Measurements from ENCODE around the gene EFCAB13.
"Not testable (repeated sequence)": the region's sequence is repeated elsewhere in the genome, so short reads cannot be mapped to it uniquely, and the experiment has no call there.

The EFCAB13 gene

DNA sequence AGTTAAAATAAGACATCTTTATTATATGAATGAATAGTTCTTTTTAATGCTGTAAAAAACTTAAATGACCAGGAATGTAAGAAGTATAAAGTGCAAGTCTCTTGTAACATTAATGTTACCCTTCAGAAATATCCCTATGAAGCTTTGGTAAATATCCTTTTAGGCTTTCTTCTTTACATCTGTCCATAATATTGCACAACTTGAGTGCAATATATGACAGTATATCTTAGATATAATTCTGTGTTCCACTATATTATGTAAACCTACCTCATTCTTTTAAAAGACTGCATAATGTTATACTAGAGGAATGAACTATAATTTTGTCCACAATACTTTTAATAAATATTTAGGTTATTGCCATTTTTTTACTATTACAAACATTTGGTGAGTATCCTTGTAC, 81.1 kb downstream of the EFCAB13 start:
- H3K9me3 ChIP-seq (ENCODE audit: control insufficient read depth, insufficient read depth, low read length), result no peaks in the 10 kb centered on the region
- H3K4me1 ChIP-seq (ENCODE audit: insufficient read depth, low read length), result peaks cover 5% of the 10 kb centered on the region; the same call in 1 of the 2 replicates
- H3K36me3 ChIP-seq (ENCODE audit: insufficient read depth, low read length), result no peaks in the 10 kb centered on the region
- H3K9ac ChIP-seq (ENCODE audit: low read depth, low read length), result no peak overlapping the region

- Histone ChIP-seq H3K4me1 (ENCODE audit: insufficient read depth, low read length) (no peaks in the 10 kb centered on the region), H3K36me3 (ENCODE audit: insufficient read depth, low read length) (no peaks in the 10 kb centered on the region), H3K9ac (ENCODE audit: low read depth, low read length) (no peak overlapping the region), H3K9me3 (ENCODE audit: control insufficient read depth, insufficient read depth, low read length) (no peaks in the 10 kb centered on the region)
Measured at GRCh38 chr17:47413872-47414271, 90.1 kb downstream of the EFCAB13 start.

GRCh38 chr17:47414612-47415011, 90.9 kb downstream of the EFCAB13 start:
- H3K4me1 ChIP-seq (ENCODE audit: insufficient read depth, low read length), result no peaks in the 10 kb centered on the region
- H3K36me3 ChIP-seq (ENCODE audit: insufficient read depth, low read length), result no peaks in the 10 kb centered on the region
- no peaks in the 10 kb centered on the region for H3K9me3 ChIP-seq (ENCODE audit: control insufficient read depth, insufficient read depth, low read length)

GRCh38 chr17:47423406-47424295, 99.9 kb downstream of the EFCAB13 start:
- H3K4me1 ChIP-seq (ENCODE audit: insufficient read depth, low read length), result no peaks in the 10 kb centered on the region

More at GRCh38 chr17:47414612-47415011, 90.9 kb downstream of the EFCAB13 start:
- no peak overlapping the region for H3K9ac ChIP-seq (ENCODE audit: low read depth, low read length)

DNA sequence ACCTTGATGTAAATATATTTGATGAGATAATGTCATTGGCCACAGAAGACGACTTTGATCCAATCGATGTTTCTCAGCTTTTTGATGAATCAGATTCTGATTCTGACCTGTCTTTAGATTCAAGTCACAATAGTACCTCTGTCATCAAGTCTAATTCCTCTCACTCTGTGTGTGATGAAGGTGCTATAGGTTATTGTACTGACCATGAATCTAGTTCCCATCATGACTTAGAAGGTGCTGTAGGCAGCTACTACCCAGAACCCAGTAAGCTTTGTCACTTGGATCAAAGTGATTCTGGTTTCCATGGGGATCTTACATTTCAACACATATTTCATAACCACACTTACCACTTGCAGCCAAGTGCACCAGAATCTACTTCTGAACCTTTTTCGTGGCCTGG, 101.5 kb downstream of the EFCAB13 start:
- H3K36me3 ChIP-seq (ENCODE audit: insufficient read depth, low read length); H3K9me3 ChIP-seq (ENCODE audit: control insufficient read depth, insufficient read depth, low read length): not testable (repeated sequence)

More at GRCh38 chr17:47423406-47424295, 99.9 kb downstream of the EFCAB13 start:
- H3K9ac ChIP-seq (ENCODE audit: low read depth, low read length), result peak overlapping the region; percentile 84
- no peaks in the 10 kb centered on the region for H3K9me3 ChIP-seq (ENCODE audit: control insufficient read depth, insufficient read depth, low read length)
- H3K36me3 ChIP-seq (ENCODE audit: insufficient read depth, low read length), result no peaks in the 10 kb centered on the region

GRCh38 chr17:47425887-47426635, 102.3 kb downstream of the EFCAB13 start:
- not testable (repeated sequence) for H3K9me3 ChIP-seq (ENCODE audit: control insufficient read depth, insufficient read depth, low read length); H3K36me3 ChIP-seq (ENCODE audit: insufficient read depth, low read length); H3K9ac ChIP-seq (ENCODE audit: low read depth, low read length); H3K4me1 ChIP-seq (ENCODE audit: insufficient read depth, low read length)

More for the DNA sequence above, 101.5 kb downstream of the EFCAB13 start:
- not testable (repeated sequence) for H3K4me1 ChIP-seq (ENCODE audit: insufficient read depth, low read length); H3K9ac ChIP-seq (ENCODE audit: low read depth, low read length)

- Histone ChIP-seq H3K4me1 (ENCODE audit: insufficient read depth, low read length) (no peaks in the 10 kb centered on the region), H3K9ac (ENCODE audit: low read depth, low read length) (no peak overlapping the region), H3K36me3 (ENCODE audit: insufficient read depth, low read length) (no peaks in the 10 kb centered on the region), H3K9me3 (ENCODE audit: control insufficient read depth, insufficient read depth, low read length) (no peaks in the 10 kb centered on the region)
Measured at GRCh38 chr17:47427985-47428384, 104.2 kb downstream of the EFCAB13 start.

DNA sequence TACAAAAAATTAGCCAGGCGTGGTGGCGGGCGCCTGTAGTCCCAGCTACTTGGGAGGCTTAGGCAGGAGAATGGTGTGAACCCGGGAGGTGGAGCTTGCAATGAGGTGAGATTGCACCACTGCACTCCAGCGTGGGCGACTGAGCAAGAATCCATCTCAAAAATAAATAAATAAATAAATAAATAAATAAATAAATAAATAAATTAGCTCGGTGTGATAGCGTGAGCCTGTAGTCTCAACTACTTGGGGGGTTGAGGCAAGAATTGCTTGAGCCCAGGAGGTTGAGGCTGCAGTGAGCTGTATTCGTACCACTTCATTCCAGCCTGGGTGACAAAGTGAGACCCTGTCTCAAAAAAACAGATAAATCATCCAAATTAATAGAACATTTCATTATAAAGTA, 108.5 kb downstream of the EFCAB13 start:
- H3K4me1 ChIP-seq (ENCODE audit: insufficient read depth, low read length); H3K36me3 ChIP-seq (ENCODE audit: insufficient read depth, low read length); H3K9me3 ChIP-seq (ENCODE audit: control insufficient read depth, insufficient read depth, low read length); H3K9ac ChIP-seq (ENCODE audit: low read depth, low read length): not testable (repeated sequence)

DNA sequence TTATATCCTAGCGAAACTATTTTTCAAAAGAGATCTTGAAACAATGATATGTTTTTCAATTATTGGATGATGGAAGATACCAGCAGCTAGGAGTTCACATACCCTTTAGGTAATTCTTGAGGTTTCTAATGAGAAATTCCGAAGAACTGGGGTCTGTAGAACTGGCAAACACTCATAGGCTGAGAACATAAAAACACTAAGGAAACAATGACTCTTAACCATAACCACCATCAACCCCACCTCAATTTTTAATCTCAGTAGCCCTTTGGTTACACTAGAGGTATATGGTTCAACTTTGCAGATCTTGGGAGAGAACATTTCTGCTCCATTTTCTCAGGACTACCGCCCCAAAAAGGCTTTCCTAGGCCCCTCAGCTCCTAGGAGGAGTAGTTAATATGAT, 141.4 kb downstream of the EFCAB13 start:
- no peak overlapping the region for H3K9ac ChIP-seq (ENCODE audit: low read depth, low read length)
- no peaks in the 10 kb centered on the region for H3K4me1 ChIP-seq (ENCODE audit: insufficient read depth, low read length)
- no peaks in the 10 kb centered on the region for H3K9me3 ChIP-seq (ENCODE audit: control insufficient read depth, insufficient read depth, low read length)
- no peaks in the 10 kb centered on the region for H3K36me3 ChIP-seq (ENCODE audit: insufficient read depth, low read length)

DNA sequence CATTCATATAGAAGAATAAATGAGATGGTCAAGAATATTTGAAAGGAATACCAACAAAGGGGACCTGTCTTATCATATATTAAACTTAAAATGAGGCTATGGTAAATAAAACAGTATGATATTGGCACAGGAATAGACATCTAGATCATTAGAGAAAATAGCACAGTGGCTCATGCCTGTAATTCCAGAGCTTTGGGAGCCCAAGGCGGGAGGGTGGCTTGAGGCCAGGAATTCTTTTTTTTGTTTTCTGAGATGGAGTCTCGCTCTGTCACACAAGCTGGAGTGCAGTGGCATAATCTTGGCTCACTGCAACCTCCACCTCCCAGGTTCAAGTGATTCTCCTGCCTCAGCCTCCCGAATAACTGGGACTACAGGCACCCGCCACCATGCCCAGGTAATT, 143.2 kb downstream of the EFCAB13 start:
- H3K9ac ChIP-seq (ENCODE audit: low read depth, low read length); H3K9me3 ChIP-seq (ENCODE audit: control insufficient read depth, insufficient read depth, low read length); H3K4me1 ChIP-seq (ENCODE audit: insufficient read depth, low read length); H3K36me3 ChIP-seq (ENCODE audit: insufficient read depth, low read length): not testable (repeated sequence)

GRCh38 chr17:47470836-47471235, 147.1 kb downstream of the EFCAB13 start:
- no peaks in the 10 kb centered on the region for H3K9me3 ChIP-seq (ENCODE audit: control insufficient read depth, insufficient read depth, low read length)
- H3K9ac ChIP-seq (ENCODE audit: low read depth, low read length), result no peak overlapping the region
- H3K4me1 ChIP-seq (ENCODE audit: insufficient read depth, low read length), result no peaks in the 10 kb centered on the region
- no peaks in the 10 kb centered on the region; the same call in 1 of the 2 replicates for H3K36me3 ChIP-seq (ENCODE audit: insufficient read depth, low read length)

- not testable (repeated sequence) for H3K9me3 ChIP-seq (ENCODE audit: control insufficient read depth, insufficient read depth, low read length); H3K9ac ChIP-seq (ENCODE audit: low read depth, low read length); H3K36me3 ChIP-seq (ENCODE audit: insufficient read depth, low read length); H3K4me1 ChIP-seq (ENCODE audit: insufficient read depth, low read length)
Measured at GRCh38 chr17:47472073-47472472, 148.3 kb downstream of the EFCAB13 start.
